Heart left ventricle (tissue), 13 donors: ENCODE measurements around the gene UEVLD.

Experiments used
- POLR2A ChIP-seq, 2 donors: fragments of 450-650 bp; IDR thresholded peaks; one replicate each; pipeline ENCODE4 v1.6.1; 2017; ENCODE audit warnings: antibody characterized with exemption in 2 of 2, mild to moderate bottlenecking in 2 of 2, moderate library complexity in 2 of 2
- TF ChIP-seq, protein P1 (sequence below), 12 donors: fragments of 200-600 bp; sonication (generic) in 4 of 12; IDR thresholded peaks; one replicate each; pipeline versions ENCODE4 v1.5.0 to v1.8.0; 2018 to 2022; ENCODE audit warnings: antibody characterized with exemption in 12 of 12, mild to moderate bottlenecking in 5 of 12
- donor health status: ischemic (EF 13 %, LVEDD 7.1; RV severe dilation, severe dysfunction).
- donor health status: DM: no; HTN: yes; CAD: no.
- donor health status: DM: no; HTN: no; CAD: no.
- donor health status: ischemic (EF 25% LVEDD 6.9; RV normal size, moderate dysfunction).
- donor health status: ischemic (EF 25% LVEDD 5.7; RV mildly dilated, moderate dysfunction).
- donor health status: ischemic (EF 35%, LVEDD 5.7; RV mildly dilated, moderate dysfunction).
- donor health status: nonischemic (EF 11% LVEDD 7.7; RV severe dilation, severe dysfunction).
- donor health status: DM: yes; HTN: yes; CAD: no.
- donor health status: PGD.
- donor health status: ischemic (EF 29% LVEDD 5.4; RV normal size, mild dysfunction).
- donor health status: nonischemic (EF 23%, LVEDD 6.1; RV moderate dilation, normal function).

- TF ChIP-seq, protein P1, sequence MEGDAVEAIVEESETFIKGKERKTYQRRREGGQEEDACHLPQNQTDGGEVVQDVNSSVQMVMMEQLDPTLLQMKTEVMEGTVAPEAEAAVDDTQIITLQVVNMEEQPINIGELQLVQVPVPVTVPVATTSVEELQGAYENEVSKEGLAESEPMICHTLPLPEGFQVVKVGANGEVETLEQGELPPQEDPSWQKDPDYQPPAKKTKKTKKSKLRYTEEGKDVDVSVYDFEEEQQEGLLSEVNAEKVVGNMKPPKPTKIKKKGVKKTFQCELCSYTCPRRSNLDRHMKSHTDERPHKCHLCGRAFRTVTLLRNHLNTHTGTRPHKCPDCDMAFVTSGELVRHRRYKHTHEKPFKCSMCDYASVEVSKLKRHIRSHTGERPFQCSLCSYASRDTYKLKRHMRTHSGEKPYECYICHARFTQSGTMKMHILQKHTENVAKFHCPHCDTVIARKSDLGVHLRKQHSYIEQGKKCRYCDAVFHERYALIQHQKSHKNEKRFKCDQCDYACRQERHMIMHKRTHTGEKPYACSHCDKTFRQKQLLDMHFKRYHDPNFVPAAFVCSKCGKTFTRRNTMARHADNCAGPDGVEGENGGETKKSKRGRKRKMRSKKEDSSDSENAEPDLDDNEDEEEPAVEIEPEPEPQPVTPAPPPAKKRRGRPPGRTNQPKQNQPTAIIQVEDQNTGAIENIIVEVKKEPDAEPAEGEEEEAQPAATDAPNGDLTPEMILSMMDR (IDR thresholded peaks at IDR 0.05), result no peak
- no peak for TF ChIP-seq POLR2A (IDR thresholded peaks at IDR 0.05)
These were observed 64.3 kb downstream of the UEVLD start for GRCh38 chr11:18524248-18524647.
